ENCODE data around the gene IFIT3. TPM values are rescaled to one million over a fixed set of nuclear protein-coding genes. Genes with fewer than 3 reads are reported as not detected.
"Not testable (repeated sequence)": the region's sequence is repeated elsewhere in the genome, so short reads cannot be mapped to it uniquely, and the experiment has no call there.

IFIT3 gene
- total and polyA plus RNA-seq, 2 donors = 11.2 to 23.4 TPM

- 85% methylated on average over 4 of the region's 4 CpGs for WGBS
- Histone ChIP-seq H3K36me3 (ENCODE audit: insufficient read depth) (peaks cover 3% of the 10 kb centered on the region), H3K27ac (ENCODE audit: low read depth) (no peak overlapping the region), H3K4me3 (ENCODE audit: low read depth, low read length) (no peak overlapping the region), H3K4me1 (ENCODE audit: insufficient read depth) (no peaks in the 10 kb centered on the region)
- DNase-seq (ENCODE audit: extremely low spot score) = no peak
Observed at GRCh38 chr10:89308736-89309135, 19.1 kb upstream of the IFIT3 start.

GRCh38 chr10:89309156-89310055 lies 18.4 kb upstream of the IFIT3 start:
- WGBS = 93% methylated on average over 7 of the region's 7 CpGs

DNA sequence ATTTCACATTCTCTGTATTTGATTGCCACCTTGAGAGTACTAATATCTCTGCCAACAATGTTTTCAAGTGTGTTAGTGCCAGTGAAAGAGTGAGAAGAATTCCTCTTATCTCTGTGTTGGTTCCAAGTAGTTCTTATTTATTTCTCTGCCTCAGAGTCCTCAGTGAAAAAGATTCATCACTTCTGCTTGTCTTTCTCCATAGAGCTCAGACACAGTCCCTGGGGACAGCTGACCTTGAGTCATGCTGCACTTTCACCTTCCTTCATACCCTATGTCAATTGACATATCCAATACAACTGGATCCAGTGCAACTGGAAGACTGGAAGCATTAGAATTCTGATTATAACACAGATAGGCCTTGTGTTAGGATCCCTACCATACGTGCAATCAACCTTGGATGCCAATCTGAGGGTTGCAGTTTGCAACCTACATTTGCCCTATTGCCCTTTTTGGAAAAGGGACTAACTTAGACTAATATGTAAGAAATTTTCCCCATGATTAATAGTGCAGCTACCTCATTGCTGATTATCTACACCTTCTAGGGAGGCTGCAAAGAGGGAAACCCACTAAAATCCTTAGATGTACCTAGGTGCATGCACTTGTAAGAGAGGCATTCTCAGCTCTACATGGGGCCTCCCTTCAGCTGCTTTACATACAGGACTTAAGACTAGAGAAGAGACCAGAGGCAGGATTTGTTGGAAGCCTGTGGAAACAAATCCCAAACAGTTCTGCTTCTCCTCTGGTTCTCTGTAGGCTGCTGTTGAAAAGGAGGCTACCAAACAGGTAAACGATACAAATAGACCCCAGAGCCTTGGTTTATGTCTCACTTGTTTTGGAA lies 17.5 kb upstream of the IFIT3 start:
- Histone ChIP-seq H3K27ac (ENCODE audit: low read depth) (no peak overlapping the region), H3K4me1 (ENCODE audit: insufficient read depth) (no peaks in the 10 kb centered on the region), H3K4me3 (ENCODE audit: low read depth, low read length) (no peak overlapping the region), H3K36me3 (ENCODE audit: insufficient read depth) (peaks cover 3% of the 10 kb centered on the region)
- no peak for DNase-seq (ENCODE audit: extremely low spot score)
- 70% methylated on average over 2 of the region's 2 CpGs for WGBS

More at GRCh38 chr10:89309156-89310055, 18.4 kb upstream of the IFIT3 start:
- Histone ChIP-seq H3K27ac (ENCODE audit: low read depth) (no peak overlapping the region), H3K4me3 (ENCODE audit: low read depth, low read length) (no peak overlapping the region), H3K36me3 (ENCODE audit: insufficient read depth) (peaks cover 3% of the 10 kb centered on the region), H3K4me1 (ENCODE audit: insufficient read depth) (no peaks in the 10 kb centered on the region)
- DNase-seq (ENCODE audit: extremely low spot score) = no peak

DNA sequence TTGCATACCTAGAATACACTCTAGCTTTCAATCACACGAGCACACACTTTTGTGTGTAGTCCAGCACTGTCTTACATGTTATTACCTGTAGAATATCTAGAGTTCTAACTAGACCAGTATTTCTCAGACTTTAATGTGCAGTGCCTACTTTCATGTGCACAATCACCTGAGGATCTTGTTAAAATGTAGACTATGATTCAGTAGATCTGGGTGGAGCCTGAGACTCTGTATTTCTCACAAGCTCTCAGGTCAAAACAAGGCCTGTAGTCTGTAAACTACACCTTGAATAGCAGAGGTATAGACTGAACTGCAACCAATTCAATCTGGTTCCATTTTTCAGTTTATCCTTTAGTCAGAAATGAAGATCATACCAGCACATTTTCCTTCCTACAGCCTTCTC lies 14.8 kb upstream of the IFIT3 start:
- no peak overlapping the region for H3K27ac ChIP-seq (ENCODE audit: low read depth)
- H3K36me3 ChIP-seq (ENCODE audit: insufficient read depth) = no peaks in the 10 kb centered on the region
- WGBS = 92% methylated on average over 1 of the region's 1 CpG
- no peak overlapping the region for H3K4me3 ChIP-seq (ENCODE audit: low read depth, low read length)
- DNase-seq (ENCODE audit: extremely low spot score) = no peak
- H3K4me1 ChIP-seq (ENCODE audit: insufficient read depth) = no peaks in the 10 kb centered on the region

DNA sequence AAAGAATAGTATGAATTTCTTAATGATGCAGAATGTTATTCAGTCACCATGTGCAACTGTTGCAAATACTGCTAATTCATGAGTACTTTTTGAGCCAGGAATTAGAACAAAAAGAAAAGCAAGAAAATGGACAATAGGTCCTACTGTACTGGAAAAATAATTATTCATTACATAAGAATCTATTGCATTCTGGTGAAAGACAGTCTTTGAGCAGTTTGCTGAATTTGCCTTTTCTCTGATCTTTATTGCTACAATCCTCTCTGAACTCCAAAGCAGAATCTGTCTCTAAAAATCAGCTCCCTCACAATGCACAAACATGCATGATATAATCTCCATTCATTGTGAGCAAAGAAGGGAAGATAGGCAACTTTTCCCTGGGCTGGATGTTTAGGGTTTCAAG lies 13.1 kb upstream of the IFIT3 start:
- Histone ChIP-seq H3K36me3 (ENCODE audit: insufficient read depth) (no peaks in the 10 kb centered on the region), H3K4me3 (ENCODE audit: low read depth, low read length) (no peak overlapping the region), H3K4me1 (ENCODE audit: insufficient read depth) (no peaks in the 10 kb centered on the region), H3K27ac (ENCODE audit: low read depth) (no peak overlapping the region)
- no peak for DNase-seq (ENCODE audit: extremely low spot score)

- DNase-seq (ENCODE audit: extremely low spot score); H3K36me3 ChIP-seq (ENCODE audit: insufficient read depth); H3K4me3 ChIP-seq (ENCODE audit: low read depth, low read length); H3K4me1 ChIP-seq (ENCODE audit: insufficient read depth); H3K27ac ChIP-seq (ENCODE audit: low read depth): not testable (repeated sequence)
- 97% methylated on average over 4 of the region's 4 CpGs for WGBS
Observed at GRCh38 chr10:89318047-89318446, 9.8 kb upstream of the IFIT3 start.

- not testable (repeated sequence) for H3K36me3 ChIP-seq (ENCODE audit: insufficient read depth); DNase-seq (ENCODE audit: extremely low spot score); H3K4me1 ChIP-seq (ENCODE audit: insufficient read depth); H3K4me3 ChIP-seq (ENCODE audit: low read depth, low read length); H3K27ac ChIP-seq (ENCODE audit: low read depth)
Observed at GRCh38 chr10:89325081-89325480, 2.7 kb upstream of the IFIT3 start.

DNA sequence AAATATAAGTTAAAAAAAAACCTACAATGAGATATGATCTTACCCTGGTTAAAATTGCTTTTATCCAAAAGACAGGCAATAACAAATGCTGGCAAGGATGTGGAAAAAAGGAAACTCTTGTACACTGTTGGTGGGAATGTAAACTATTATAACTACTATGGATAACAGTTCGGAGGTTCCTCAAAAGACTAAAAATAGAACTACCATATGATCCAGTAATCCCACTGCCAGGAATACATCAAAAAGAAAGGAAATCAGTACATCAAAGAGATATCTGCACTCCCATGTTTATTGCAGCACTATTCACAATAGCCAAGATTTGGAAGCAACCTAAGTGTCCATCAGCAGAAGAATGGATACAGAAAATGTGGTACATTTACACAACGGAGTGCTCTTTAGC lies 1.9 kb upstream of the IFIT3 start:
- H3K27ac ChIP-seq (ENCODE audit: low read depth); H3K4me3 ChIP-seq (ENCODE audit: low read depth, low read length); DNase-seq (ENCODE audit: extremely low spot score); H3K4me1 ChIP-seq (ENCODE audit: insufficient read depth); H3K36me3 ChIP-seq (ENCODE audit: insufficient read depth): not testable (repeated sequence)
- 23% methylated on average over 2 of the region's 2 CpGs for WGBS

- Histone ChIP-seq H3K27ac (ENCODE audit: low read depth) (no peak overlapping the region), H3K4me1 (ENCODE audit: insufficient read depth) (peaks cover 3% of the 10 kb centered on the region), H3K4me3 (ENCODE audit: low read depth, low read length) (no peak overlapping the region), H3K36me3 (ENCODE audit: insufficient read depth) (no peaks in the 10 kb centered on the region)
- no peak for DNase-seq (ENCODE audit: extremely low spot score)
- WGBS = 90% methylated on average over 2 of the region's 2 CpGs
Observed at GRCh38 chr10:89329151-89329550, 1.4 kb downstream of the IFIT3 start.

GRCh38 chr10:89330014-89330413 lies 2.2 kb downstream of the IFIT3 start:
- DNase-seq (ENCODE audit: extremely low spot score); H3K27ac ChIP-seq (ENCODE audit: low read depth); H3K4me3 ChIP-seq (ENCODE audit: low read depth, low read length); H3K4me1 ChIP-seq (ENCODE audit: insufficient read depth); H3K36me3 ChIP-seq (ENCODE audit: insufficient read depth): not testable (repeated sequence)
- 65% methylated on average over 3 of the region's 3 CpGs for WGBS

DNA sequence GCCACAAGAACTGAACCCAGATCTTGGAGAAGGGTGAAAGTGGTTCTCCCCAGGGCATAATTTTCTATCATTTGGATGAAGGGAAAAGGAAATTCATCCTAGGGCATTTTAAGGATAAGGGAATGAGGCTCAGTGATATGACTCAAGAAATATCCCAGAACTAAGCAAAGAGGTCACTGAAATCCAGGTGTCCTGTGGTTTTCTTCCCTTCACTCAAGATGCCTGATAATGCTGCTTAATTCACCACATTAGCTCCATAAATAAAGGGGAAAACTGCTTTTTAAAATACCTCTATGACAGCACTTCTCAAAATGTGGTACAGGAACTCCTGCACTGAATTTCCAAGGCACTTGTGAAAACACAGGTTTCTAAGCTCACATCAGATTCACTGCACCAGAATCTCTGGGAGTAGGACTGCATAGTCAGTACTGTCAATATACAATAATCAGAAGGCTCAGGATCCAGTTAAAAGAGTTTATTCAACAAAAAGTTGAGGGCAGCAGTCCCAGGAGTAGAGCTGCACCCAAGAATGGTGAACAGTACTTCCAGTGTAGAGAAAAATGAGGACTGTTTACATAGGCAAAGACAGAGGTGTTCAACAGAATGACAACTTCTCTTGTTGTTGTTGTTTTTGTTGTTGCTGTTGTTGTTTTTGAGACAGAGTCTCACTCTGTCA lies 2.9 kb downstream of the IFIT3 start:
- no peak for DNase-seq (ENCODE audit: extremely low spot score)
- H3K36me3 ChIP-seq (ENCODE audit: insufficient read depth) = no peaks in the 10 kb centered on the region
- peaks cover 3% of the 10 kb centered on the region for H3K4me1 ChIP-seq (ENCODE audit: insufficient read depth)
- no peak overlapping the region for H3K4me3 ChIP-seq (ENCODE audit: low read depth, low read length)
- no peak overlapping the region for H3K27ac ChIP-seq (ENCODE audit: low read depth)

DNA sequence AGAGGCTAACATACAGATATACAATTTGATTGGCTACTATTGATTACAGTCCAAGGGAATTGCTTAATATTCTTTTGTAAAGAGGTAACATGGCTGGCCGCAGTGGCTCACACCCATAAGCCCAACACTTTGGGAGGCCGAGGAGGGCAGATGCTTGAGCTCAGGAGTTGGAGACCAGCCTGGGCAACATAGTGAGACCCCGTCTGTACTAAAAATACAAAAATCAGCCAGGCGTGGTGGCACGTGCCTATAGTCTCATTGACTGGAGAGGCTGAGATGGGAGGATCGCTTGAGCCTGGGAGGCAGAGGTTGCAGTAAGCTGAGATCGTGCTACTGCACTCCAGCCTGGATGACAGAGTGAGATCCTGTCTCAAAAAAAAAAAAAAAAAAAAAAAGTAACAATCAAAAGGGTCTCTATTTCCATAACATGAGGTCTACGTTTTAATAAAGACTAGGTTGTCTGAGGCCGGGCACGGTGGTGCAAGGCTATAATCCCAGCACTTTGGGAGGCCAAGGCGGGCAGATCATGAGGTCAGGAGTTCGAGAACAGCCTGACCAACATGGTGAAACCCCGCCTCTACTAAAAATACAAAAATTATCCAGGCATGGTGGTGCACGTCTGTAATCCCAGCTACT lies 3.8 kb downstream of the IFIT3 start:
- WGBS = 79% methylated on average over 14 of the region's 14 CpGs
- DNase-seq (ENCODE audit: extremely low spot score); H3K27ac ChIP-seq (ENCODE audit: low read depth); H3K36me3 ChIP-seq (ENCODE audit: insufficient read depth); H3K4me1 ChIP-seq (ENCODE audit: insufficient read depth): not testable (repeated sequence)
- H3K4me3 ChIP-seq (ENCODE audit: low read depth, low read length) = peak overlapping the region; percentile 24

GRCh38 chr10:89332123-89332633 lies 4.4 kb downstream of the IFIT3 start:
- 18% methylated on average over 5 of the region's 5 CpGs for WGBS
- H3K36me3 ChIP-seq (ENCODE audit: insufficient read depth) = no peaks in the 10 kb centered on the region
- H3K4me3 ChIP-seq (ENCODE audit: low read depth, low read length) = peak overlapping the region; percentile 24
- H3K27ac ChIP-seq (ENCODE audit: low read depth) = peak overlapping the region; percentile 16
- H3K4me1 ChIP-seq (ENCODE audit: insufficient read depth) = peaks cover 3% of the 10 kb centered on the region
- peak; percentile 45 for DNase-seq (ENCODE audit: extremely low spot score)

All from urinary bladder (tissue), 4 donors.